Activated CD4-positive, alpha-beta T cell treated with anti-CD3 and anti-CD28 coated beads, Interleukin-2, Interleukin-6, amounts not matched to agents 100 ng/mL and 50 ng/mL, durations not matched to agents 16 hours and 8 hours (primary cell): ENCODE data around the gene FDPS.
A peak's percentile ranks its signal among the peaks of the same experiment; 100 is the strongest.

Experiments used
- DNase-seq: peaks from one replicate; pipeline ENCODE4 v3.0.0-alpha.2; 2020

The FDPS gene

DNA sequence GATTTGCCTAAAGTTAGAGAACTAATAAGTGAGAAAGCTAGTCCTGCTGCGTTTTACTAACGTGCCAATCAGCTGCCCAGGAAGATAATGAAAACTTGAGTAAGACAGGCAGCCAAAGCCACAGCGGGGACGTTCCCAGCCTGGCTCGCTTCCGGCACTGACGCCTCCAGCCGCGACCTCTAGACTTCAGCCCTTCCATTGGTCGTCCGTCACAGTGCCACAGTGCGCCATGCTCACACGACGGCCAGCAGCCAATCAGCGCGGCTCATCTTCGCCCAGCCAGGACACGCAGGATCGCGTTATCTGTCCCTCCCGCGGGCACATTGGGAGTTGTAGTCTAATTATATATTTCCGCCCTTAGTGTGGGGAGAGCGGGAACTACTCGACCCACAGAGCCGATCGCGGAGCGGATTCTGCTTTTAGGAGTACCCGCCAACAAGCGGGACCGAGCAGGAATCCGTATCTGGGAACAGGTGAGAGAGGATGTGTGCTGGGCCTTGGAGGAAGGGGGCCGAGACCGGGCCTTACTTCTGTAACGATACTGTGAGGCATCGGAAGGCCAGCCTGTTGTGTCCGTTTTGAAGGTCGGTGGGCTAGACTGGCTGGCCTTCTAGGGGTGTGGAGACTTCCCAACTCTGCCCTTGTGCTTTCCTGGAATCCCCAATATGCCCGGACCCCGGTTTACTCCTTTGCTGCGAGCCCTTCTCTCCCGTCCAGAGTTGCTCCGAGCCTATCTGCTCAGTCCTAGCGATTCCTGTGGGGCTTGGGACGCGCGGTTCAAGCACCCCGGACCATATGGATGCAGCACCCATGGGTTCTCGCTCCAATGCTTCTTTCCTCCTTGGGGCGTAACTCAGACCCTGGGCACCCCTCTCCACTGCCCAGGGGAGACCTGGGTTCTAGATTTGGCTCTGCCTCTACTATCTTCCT, at the start of gene FDPS:
Gene FDPS (plus strand): TSS at position 374 of the 930 bp plus-strand sequence. CDS start 924 bp downstream, outside the sequence.
- peak; percentile 99 for DNase-seq

DNA sequence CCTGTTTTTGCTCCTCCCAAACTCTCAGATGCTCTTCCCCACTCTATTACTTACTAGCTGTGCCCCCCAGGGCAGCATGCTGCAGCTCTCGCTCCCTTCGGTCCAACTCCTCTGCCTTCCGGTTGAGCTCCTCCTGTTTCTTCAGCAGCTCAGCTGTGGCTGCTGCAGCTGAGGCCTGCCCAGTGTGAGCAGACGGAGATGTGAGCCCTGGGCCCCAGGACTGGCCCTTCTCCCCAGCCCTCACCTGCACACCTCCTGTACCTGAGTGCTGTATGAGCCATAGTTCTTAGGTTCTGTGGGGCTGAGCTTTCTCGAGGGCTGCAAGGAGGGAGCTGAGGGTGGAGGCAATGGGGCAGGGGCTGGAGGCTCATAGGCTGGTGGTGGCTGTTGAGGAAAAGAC, 48.4 kb upstream of the FDPS start:
- DNase-seq = no peak

DNA sequence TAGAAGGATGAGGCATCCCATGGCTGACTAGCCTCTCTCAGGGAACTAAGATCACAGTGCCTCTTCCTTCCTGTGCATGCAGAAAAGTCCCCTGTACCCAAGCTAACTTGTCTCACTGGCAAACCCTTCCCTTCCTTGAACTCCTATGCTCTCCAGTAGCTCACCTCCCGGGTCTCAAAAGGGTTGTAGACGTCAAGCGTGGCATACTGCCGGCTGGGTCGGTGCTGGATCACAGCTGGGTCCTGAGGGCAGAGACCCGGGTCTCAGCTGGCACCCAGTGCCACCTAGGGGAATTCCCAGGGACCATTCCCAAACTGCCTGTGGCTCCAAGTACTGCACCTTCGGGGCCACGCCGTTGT, 47.2 kb upstream of the FDPS start:
- peak; percentile 51 for DNase-seq

DNA sequence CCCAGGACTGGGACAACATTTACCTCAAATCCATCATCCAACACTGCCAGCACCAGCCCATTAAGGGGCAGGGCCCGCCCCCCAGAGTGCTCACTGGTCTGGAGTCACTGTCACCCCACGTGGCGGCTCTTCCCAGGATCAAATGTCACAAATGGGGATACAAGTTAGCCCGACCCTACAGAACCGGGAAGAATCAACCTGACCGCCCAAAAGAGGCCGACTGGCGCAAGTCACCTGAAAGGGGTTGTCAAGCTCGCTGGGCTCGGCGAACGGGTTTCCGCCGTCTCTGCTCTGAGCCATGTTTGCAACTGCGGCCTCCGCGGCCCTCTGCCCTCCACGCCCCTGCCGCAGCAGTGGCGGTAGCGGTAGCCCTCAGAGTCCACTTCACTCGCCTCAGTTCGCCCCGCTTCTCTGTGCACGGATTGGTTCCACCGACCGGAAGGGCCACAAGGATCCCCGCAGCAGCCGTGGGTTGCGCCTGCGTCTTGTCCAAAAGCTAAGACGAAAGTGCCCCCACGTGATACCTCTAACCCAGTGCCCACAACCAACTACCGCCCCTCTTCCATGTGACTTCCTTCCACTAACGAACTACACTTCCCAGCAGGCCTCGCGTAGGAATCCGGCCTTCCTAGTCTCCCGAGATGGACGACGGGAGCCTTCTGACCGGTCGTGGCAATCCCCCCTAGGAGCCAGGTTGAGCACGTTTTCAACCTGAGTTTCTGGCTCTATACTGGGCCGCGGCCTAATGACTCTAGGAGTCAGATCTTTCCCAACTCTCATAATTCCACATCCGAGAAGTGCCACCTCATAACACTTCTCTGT, 46.6 kb upstream of the FDPS start, which contains the start of gene SCAMP3:
Gene SCAMP3 (minus strand): TSS at position 509 of the 822 bp plus-strand sequence. CDS start 209 bp downstream, at position 300.
- peak; percentile 96 for DNase-seq

DNA sequence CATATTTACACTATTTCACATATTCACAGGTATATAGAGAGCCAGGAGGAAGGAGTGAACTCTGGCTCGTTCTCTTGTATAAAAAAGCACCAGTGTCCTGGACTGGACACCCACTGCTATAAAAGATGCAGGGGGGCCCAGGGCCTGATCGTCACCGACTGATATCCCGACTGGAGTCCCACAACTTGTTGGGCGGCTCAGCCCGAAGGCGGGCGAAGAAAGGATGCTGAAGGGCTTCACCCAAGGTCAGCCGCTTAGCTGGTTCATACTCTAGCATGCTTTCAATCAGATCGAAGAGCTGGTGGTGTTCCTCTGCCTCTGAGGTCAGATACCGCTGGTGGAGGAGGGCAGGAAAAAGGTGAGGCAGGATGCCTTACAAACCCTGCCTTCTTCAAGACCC, 45.6 kb upstream of the FDPS start:
- DNase-seq = no peak

DNA sequence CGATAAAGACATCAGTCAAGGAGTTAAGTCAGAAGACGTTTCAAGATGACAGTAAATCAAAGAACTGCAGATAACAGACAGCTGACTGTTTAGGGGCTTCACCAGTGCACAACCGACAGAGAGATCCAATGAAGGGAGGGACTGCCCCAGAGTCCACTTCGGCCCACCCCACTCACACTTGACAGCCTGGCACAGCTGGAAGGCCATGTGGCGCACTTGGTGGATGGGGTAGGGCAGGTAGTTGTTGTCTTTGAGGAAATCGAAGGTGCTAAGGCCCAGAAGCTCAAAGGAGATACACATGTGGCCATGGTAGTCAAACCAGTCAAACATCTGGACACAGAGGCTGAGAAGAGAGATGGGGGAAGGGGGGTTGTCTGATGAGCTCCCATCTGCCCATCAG, 42.1 kb upstream of the FDPS start:
- DNase-seq = no peak

DNA sequence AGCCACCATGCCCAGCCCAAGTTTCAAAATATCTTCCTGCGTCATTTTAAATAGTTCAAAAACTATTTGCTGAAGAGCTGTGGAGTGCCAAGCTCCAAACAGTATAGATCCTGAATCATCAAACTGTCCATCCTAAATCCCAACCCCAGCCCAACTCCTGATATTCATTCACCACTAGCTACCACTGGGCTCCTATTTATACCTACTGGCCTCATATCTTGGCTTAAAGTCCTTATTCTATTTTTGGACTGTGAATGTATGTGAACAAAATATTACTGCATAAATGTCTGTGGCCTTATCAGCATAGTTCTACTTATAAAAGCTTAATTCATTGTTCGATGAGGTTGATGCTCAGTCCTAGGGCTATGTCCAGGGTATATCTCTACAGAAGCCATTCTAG, 41.3 kb upstream of the FDPS start:
- no peak for DNase-seq

DNA sequence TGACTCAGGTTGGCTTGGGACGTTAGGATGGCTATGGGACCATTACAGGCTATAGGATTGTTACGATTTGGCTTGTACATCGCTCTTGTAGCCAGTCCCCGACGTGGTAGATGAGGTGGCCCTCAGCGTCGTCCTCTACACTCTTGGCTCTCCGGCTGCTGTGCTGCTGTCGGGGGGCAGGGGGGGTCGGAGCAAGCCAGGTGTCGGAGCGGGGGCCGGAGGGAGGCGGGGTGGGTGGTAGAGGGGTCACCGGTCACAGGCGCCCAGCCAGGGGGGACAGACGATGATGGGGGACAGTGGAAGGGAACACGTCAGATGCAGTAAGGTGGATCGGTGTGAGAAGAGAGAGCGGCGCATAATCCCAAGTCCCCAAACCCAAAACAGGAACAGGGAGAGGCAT, 40.0 kb upstream of the FDPS start:
- DNase-seq = no peak

DNA sequence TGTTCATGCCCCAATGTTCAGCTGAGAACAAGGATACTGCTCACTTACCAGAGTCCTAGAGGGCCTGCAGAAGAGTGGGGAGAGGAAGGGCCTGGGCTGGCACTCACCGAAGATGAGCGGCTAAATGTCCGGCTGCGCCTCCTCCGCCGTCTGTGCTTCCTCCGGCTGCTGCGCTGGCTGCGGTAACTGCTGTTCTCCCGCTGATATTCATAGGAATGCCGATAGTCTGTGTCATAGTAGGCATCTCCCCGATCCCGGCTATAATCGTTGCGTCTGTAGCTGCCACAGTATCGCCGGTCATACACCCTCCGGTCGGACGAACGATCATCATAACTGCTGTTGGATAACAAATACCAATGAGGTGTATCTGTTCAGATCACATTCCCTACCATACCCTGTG, 39.3 kb upstream of the FDPS start:
- no peak for DNase-seq

DNA sequence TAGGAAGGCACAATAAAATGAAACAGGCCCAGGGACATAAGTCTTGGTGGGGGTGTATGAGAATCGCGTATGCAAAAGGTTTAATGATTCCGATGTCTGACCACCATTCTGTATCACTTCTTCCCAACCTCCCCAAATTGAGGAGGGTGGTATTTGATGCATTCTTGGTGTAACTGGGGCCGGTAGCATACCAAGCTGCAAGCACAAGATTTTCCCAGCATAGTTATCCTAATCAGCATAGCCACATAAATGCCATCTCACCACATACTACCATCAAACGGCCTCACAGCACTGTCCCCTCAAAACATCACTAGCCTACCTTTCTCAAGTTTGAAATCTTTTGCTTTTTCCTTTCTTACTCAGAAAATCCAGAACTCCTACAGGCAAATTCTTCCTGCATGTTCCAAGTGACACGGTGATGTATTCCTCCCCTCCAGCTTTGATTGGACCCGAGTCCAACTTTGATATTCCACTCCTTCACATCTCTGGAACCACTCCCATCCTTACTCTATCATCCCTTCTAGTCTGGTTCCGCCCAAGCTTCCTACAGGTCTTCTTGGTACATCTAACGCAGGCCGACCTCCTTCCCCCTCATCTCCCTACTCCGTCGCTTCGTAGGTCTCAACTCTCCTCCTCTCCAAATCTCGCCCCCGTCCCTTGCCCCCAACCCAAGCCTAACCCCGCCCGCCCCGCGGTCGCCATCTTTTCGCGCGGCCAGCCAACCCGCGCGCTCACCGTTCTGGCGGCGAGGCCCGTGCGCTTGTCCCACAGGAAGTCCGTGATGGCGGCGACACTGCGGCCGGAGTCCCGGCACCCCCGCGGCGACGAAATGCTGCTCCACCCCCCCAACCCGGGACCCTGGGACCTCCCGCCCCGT, 36.0 kb upstream of the FDPS start:
- DNase-seq = no peak

DNA sequence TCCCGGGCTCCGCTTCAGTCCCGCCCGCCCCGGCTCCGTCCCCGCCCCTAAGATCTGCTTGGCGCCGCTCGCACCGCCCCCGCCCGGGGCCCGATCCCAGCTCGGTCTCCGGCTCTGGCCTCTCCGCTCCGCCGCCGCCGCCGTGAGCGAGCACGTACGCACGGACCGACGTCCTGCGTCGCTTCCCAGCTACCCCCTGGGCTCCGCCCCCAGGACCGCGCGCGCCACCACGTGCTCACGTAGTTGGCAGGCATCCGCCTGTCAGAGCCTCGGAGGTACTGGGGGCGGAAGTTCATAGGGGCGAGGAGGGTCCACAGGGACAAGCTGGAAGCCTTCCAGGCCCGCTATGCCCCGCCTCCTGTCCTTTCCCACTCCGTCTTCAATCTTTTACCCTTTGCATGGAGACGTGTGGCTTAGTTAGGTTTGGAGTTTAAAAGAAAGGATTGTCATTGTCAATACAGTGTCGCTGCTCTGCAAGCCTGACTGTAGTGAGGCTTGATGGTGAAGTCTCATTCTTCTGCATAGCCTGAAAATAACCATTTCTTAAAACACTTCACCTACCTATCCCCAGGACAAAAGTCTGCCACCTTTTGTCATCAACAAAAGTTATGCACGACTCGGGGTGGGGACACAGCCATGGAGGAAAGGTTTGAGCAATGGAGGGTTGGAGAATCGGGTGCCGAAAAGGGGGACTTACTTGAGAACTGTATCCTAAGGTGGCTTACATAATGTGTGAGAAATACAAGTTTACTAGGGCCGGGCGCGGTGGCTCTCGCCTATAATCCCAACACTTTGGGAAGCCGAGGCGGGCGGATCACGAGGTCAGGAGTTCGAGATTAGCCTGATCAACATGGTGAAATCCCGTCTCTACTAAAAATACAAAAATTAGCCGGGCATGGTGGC, 35.1 kb upstream of the FDPS start, which contains the start of gene CLK2:
Gene CLK2 (minus strand): TSS at position 162 of the 903 bp plus-strand sequence. CDS start 2,527 bp downstream, outside the sequence.
- DNase-seq = peak; percentile 98

DNA sequence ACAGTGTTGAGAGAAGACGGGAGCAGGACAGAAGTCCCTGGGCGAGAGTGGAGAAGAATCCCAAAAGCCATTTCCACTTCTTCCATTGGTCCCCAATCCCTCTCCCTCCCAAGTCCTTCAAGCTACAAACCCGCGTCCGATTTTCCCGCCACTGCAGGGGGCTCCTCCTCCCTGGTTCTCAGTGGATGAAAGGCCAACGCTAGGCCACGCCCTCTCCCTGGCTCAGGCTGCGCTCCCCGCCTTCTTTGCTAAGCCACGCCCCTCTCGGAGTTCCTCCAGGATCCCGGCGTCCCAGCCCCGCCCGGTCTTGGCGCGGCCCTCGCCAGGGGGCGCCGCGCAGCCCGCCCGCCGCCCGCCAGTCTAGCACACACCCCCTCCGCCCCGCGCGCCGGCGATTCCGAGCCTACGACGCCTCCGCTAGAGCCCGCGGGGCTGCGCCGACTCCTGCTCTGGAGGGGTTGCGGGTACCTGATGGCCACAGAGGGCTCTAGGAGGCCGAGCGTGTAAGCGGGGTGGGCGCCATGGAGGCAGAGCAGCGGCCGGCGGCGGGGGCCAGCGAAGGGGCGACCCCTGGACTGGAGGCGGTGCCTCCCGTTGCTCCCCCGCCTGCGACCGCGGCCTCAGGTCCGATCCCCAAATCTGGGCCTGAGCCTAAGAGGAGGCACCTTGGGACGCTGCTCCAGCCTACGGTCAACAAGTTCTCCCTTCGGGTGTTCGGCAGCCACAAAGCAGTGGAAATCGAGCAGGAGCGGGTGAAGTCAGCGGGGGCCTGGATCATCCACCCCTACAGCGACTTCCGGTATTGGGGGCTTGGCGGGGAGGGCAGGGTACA, 31.4 kb upstream of the FDPS start, which contains the start of gene HCN3:
Gene HCN3 (plus strand): TSS at position 394 of the 832 bp plus-strand sequence. CDS start 128 bp downstream, at position 522.
- DNase-seq = peak; percentile 97

DNA sequence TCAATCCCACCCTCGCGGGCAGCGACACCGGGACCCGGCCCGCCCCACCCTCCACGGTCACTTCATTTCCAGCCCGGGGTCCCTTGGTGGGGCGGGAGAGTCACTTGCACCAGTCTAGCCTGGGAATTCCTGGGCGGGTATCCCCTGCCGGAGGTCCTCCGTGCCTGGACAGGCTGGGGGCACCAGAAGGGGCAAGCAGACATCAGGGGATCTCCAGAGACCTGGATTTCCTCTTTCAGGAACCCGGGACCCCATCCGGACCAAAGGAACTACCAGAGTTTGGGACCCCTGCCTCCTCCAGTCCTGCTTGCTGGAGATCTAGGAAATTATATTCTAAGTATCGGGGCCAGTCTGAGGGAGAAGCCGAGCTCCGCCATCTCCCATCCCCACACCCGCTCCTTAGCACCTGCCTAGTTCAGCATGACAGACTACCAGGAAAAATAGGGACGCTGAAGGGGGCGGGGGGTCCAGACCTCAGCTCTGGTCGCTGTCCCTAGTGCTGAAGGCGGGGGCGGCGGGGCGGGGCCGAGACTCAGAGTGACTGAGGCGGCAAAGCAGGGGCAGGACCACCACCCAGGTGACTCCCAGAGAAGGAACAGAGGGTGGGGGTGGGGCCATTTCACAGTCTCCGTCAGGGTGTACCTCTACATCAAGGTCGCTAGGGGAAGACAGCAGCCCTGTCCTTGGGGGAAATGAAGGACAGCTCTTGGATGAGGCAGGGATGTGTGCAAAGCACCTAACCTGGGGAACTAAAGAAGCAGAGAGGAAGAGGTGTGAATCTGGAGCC, 30.6 kb upstream of the FDPS start:
- peak; percentile 57 for DNase-seq

DNA sequence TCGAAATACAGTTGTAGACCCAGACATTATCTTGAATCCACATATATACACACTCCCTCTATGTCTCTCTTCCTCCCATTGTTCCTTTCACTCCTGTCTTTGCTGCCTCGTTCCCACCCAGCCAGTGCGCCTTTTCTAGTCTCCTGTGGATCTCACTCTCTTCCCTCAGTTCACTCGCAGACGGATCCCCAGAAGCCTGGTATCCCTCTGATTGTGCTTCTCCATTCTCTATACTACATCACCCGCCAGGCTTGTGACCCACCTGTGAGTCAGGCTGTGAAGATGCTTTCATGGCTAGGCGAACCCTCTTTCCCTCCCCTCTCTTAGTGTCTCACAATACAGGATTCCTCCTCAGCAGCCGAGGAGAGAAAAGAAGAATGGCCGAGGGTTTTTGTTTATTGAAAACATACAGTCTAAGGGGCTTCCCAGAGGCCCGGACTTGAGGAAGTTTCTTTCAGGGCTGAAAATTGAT, 29.9 kb upstream of the FDPS start:
- DNase-seq = no peak

DNA sequence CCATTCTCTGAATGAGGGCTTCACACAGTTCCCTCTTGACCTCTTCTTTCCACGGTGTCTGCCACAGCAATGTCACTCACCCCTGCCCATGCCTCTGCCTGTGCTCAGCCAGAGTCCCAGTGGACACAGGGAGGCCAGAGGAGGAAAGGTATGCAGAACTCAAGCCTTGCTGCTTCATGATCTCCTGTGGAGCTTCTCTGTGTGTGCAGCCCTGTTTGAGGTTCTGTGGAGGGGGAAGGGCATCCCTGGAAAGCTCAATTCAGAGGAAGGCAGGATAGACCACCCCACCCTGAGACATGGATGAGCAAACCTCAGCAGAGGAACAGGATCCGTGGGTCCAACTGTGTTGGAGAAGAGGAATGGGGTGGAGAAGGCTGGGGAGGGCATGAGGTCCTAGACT, 29.4 kb upstream of the FDPS start:
- no peak for DNase-seq

DNA sequence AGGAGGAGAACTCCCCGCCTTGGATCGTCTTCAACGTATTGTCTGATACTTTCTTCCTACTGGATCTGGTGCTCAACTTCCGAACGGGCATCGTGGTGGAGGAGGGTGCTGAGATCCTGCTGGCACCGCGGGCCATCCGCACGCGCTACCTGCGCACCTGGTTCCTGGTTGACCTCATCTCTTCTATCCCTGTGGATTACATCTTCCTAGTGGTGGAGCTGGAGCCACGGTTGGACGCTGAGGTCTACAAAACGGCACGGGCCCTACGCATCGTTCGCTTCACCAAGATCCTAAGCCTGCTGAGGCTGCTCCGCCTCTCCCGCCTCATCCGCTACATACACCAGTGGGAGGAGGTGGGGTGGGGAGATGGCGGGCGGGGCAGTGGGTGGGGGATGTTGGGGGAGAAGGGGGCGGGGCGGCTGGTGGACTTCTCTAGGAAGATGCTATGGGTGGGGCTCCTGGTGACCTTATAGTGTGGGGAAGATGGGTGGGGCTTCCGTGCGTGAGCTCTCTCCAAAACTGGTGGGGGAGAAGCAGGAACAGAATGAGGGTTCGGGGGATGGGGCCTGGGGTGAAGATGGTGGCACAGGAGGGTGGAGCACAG, 26.1 kb upstream of the FDPS start:
- no peak for DNase-seq

DNA sequence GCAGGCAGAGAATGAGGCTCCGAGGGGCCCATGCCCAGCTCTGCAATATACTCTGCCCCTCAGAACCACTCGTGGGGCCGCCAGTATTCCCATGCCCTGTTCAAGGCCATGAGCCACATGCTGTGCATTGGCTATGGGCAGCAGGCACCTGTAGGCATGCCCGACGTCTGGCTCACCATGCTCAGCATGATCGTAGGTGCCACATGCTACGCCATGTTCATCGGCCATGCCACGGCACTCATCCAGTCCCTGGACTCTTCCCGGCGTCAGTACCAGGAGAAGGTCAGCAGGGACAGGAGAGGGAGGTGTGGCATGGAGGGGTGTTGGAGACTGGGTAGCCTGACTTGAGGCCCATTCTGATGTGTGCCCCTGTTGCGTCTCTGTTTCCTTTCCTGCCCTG, 24.2 kb upstream of the FDPS start:
- no peak for DNase-seq

DNA sequence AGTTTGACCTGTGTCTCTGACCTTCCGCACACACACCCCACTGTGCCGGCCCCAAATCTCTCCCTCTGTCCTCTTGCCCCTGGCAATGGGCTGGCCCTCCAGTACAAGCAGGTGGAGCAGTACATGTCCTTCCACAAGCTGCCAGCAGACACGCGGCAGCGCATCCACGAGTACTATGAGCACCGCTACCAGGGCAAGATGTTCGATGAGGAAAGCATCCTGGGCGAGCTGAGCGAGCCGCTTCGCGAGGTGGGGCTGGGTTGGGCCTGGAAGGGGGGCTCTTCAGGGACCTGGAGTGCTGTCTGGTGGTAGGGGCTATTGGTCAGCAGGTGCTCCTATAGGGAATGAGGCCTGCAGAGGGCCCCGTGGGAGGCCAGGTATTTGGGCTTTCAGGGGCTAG, 23.6 kb upstream of the FDPS start:
- no peak for DNase-seq

DNA sequence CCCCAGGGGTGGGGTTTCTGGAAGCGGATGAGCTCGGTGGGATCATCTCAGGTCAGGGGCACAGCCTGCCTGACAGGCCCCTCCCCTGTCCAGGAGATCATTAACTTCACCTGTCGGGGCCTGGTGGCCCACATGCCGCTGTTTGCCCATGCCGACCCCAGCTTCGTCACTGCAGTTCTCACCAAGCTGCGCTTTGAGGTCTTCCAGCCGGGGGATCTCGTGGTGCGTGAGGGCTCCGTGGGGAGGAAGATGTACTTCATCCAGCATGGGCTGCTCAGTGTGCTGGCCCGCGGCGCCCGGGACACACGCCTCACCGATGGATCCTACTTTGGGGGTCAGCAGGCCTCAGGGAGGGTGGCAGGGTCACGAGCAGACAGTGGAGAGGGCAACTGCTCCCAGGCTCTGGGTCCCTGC, 23.0 kb upstream of the FDPS start:
- no peak for DNase-seq
